Measurements from ENCODE around the gene GSTO2. TPM values are rescaled to one million over a fixed set of nuclear protein-coding genes. Genes with fewer than 3 reads are reported as not detected.

GSTO2 gene
- total RNA-seq, 4 donors from 2014 or later = 1.9 to 17.1 (median 10.6) TPM

- Histone ChIP-seq H3K9me3 (no peaks in the 10 kb centered on the region), H3K4me3 (peak overlapping the region in 3 of 4 donors; percentile 86 to 96 (median 95)), H3K27ac (peak overlapping the region; percentile 95 to 98 (median 98)), H3K36me3 (no peaks in the 10 kb centered on the region), H3K4me1 (peaks cover 5 to 48% (median 27%) of the 10 kb centered on the region in 4 donors), H3K27me3 (no peaks in the 10 kb centered on the region)
- WGBS, 2 donors (ENCODE audit: low coverage in 1 of 2) = 13 to 20% methylated on average over 7 to 11 of the region's 11 CpGs
- DNase-seq = peak; percentile 43
- no peak for TF ChIP-seq POLR2A (IDR thresholded peaks at IDR 0.05)
- TF ChIP-seq, protein P1, sequence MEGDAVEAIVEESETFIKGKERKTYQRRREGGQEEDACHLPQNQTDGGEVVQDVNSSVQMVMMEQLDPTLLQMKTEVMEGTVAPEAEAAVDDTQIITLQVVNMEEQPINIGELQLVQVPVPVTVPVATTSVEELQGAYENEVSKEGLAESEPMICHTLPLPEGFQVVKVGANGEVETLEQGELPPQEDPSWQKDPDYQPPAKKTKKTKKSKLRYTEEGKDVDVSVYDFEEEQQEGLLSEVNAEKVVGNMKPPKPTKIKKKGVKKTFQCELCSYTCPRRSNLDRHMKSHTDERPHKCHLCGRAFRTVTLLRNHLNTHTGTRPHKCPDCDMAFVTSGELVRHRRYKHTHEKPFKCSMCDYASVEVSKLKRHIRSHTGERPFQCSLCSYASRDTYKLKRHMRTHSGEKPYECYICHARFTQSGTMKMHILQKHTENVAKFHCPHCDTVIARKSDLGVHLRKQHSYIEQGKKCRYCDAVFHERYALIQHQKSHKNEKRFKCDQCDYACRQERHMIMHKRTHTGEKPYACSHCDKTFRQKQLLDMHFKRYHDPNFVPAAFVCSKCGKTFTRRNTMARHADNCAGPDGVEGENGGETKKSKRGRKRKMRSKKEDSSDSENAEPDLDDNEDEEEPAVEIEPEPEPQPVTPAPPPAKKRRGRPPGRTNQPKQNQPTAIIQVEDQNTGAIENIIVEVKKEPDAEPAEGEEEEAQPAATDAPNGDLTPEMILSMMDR (IDR thresholded peaks at IDR 0.05) = no peak
- no peak for TF ChIP-seq POLR2AphosphoS5 (IDR thresholded peaks at IDR 0.05)
- no peak for TF ChIP-seq EP300 (IDR thresholded peaks at IDR 0.05; ENCODE audit: low read depth)
- in situ Hi-C loops (cut with MboI; ENCODE audit: low pct_ligation_motif_present in 1 of 4, low pct_unique_long_range_greater_than_20kb in 1 of 4, low sequenced_read_pairs in 3 of 4) (loop anchor here in 1 of 4 donors (10.0 kb wide), 1 partner anchor 45 kb away; no protein-coding TSS in a partner anchor), intact Hi-C loops (cut with DNase I; ENCODE audit: low total_unique reads) (no loop called here)
Measured at GRCh38 chr10:104339469-104340110, 70.6 kb downstream of the GSTO2 start.

GRCh38 chr10:104340111-104340526, 71.1 kb downstream of the GSTO2 start:
- in situ Hi-C loops (cut with MboI; ENCODE audit: low pct_ligation_motif_present in 1 of 4, low pct_unique_long_range_greater_than_20kb in 1 of 4, low sequenced_read_pairs in 3 of 4) = loop anchor here in 1 of 4 donors (10.0 kb wide), 1 partner anchor 45 kb away; no protein-coding TSS in a partner anchor
- no peak overlapping the region for H3K4me3 ChIP-seq
- DNase-seq = no peak

GRCh38 chr10:104340641-104341040, 71.7 kb downstream of the GSTO2 start:
- H3K27me3 ChIP-seq = no peaks in the 10 kb centered on the region
- H3K36me3 ChIP-seq = no peaks in the 10 kb centered on the region
- TF ChIP-seq, protein P1 (IDR thresholded peaks at IDR 0.05) = no peak
- TF ChIP-seq POLR2AphosphoS5 (IDR thresholded peaks at IDR 0.05) (no peak), POLR2A (IDR thresholded peaks at IDR 0.05) (no peak), EP300 (IDR thresholded peaks at IDR 0.05; ENCODE audit: low read depth) (no peak)
- no peak overlapping the region for H3K4me3 ChIP-seq
- H3K9me3 ChIP-seq = no peaks in the 10 kb centered on the region
- DNase-seq = no peak
- H3K4me1 ChIP-seq = peaks cover 5 to 38% (median 27%) of the 10 kb centered on the region in 4 donors
- H3K27ac ChIP-seq = peak overlapping the region; percentile 95 to 98 (median 98)
- intact Hi-C loops (cut with DNase I; ENCODE audit: low total_unique reads) = no loop called here
- in situ Hi-C loops (cut with MboI; ENCODE audit: low pct_ligation_motif_present in 1 of 4, low pct_unique_long_range_greater_than_20kb in 1 of 4, low sequenced_read_pairs in 3 of 4) = loop anchor here in 1 of 4 donors (10.0 kb wide), 1 partner anchor 46 kb away; no protein-coding TSS in a partner anchor
- WGBS, 2 donors (ENCODE audit: low coverage in 1 of 2) = 81 to 86% methylated on average over 1 to 4 of the region's 4 CpGs

More at GRCh38 chr10:104340111-104340526, 71.1 kb downstream of the GSTO2 start:
- Histone ChIP-seq H3K36me3 (no peaks in the 10 kb centered on the region), H3K9me3 (no peaks in the 10 kb centered on the region), H3K27me3 (no peaks in the 10 kb centered on the region), H3K4me1 (peaks cover 5 to 44% (median 27%) of the 10 kb centered on the region in 4 donors), H3K27ac (peak overlapping the region; percentile 95 to 98 (median 98))
- WGBS, 2 donors (ENCODE audit: low coverage in 1 of 2) = 9 to 22% methylated on average over 4 of the region's 4 CpGs
- intact Hi-C loops (cut with DNase I; ENCODE audit: low total_unique reads) = no loop called here
- TF ChIP-seq POLR2AphosphoS5 (IDR thresholded peaks at IDR 0.05) = no peak
- TF ChIP-seq POLR2A (IDR thresholded peaks at IDR 0.05) = no peak
- TF ChIP-seq, protein P1 (IDR thresholded peaks at IDR 0.05) = no peak
- TF ChIP-seq EP300 (IDR thresholded peaks at IDR 0.05; ENCODE audit: low read depth) = no peak

- no peak for DNase-seq
- Histone ChIP-seq H3K9me3 (no peaks in the 10 kb centered on the region), H3K27me3 (no peaks in the 10 kb centered on the region), H3K4me1 (peaks cover 5 to 19% (median 17%) of the 10 kb centered on the region in 4 donors), H3K4me3 (no peak overlapping the region), H3K36me3 (no peaks in the 10 kb centered on the region), H3K27ac (no peak overlapping the region)
- in situ Hi-C loops (cut with MboI; ENCODE audit: low pct_ligation_motif_present in 1 of 4, low pct_unique_long_range_greater_than_20kb in 1 of 4, low sequenced_read_pairs in 3 of 4) = loop anchor here in 1 of 4 donors (10.0 kb wide), 1 partner anchor 48 kb away; no protein-coding TSS in a partner anchor
- WGBS, 2 donors (ENCODE audit: low coverage in 1 of 2) = 77 to 83% methylated on average over 1 to 3 of the region's 3 CpGs
- intact Hi-C loops (cut with DNase I; ENCODE audit: low total_unique reads) = no loop called here
- TF ChIP-seq, protein P1 (IDR thresholded peaks at IDR 0.05) = no peak
- TF ChIP-seq POLR2AphosphoS5 (IDR thresholded peaks at IDR 0.05) (no peak), POLR2A (IDR thresholded peaks at IDR 0.05) (no peak), EP300 (IDR thresholded peaks at IDR 0.05; ENCODE audit: low read depth) (no peak)
Measured at GRCh38 chr10:104342941-104343411, 74.0 kb downstream of the GSTO2 start.

Data from transverse colon (tissue), 4 donors.